Panc1 (cell line): ENCODE measurements around the gene THRAP3. TPM values are rescaled to one million over a fixed set of nuclear protein-coding genes. Genes with fewer than 3 reads are reported as not detected.

Experiments used
- ATAC-seq: fragments of 200-7000 bp; cut with Tn5 transposase; 2 replicates; pipeline ENCODE4 v1.9.1; 2020; ENCODE audit warnings: mild to moderate bottlenecking, moderate library complexity
- BruUV-seq: library from RNA; stranded (reverse); fragments of 400-500 nt; replicated peaks from 2 replicates; lab custom pipeline; 2021; lab: Mats Ljungman, UMichigan
- CTCF ChIA-PET: fragments of 300-600 bp; sonication (Branson Sonifier 250); formaldehyde crosslinking; loops from one replicate; lab custom pipeline; 2022; ENCODE audit warnings: antibody characterized with exemption; lab: Charles Lee
- POLR2A ChIA-PET: fragments of 300-600 bp; sonication (Branson Sonifier 250); formaldehyde crosslinking; loops from one replicate; lab custom pipeline; 2022; ENCODE audit warnings: antibody characterized with exemption; lab: Charles Lee
- DNase-seq: peaks from one replicate; pipeline ENCODE4 v3.0.0-alpha.2; 2010; ENCODE audit warnings: low read depth, low spot score
- H3K27ac ChIP-seq: 2 replicates; pipeline ENCODE4 v1.5.1; 2011; ENCODE audit warnings: mild to moderate bottlenecking, low read length, inconsistent platforms
- H3K27me3 ChIP-seq: fragments of 200-500 bp; sonication (Bioruptor generic); 2 replicates; pipeline ENCODE4 v1.6.0; 2014; ENCODE audit warnings: low read length, inconsistent platforms; ENCODE audit not compliant: control insufficient read depth, insufficient read depth
- H3K36me3 ChIP-seq: fragments of 200-500 bp; sonication (Bioruptor generic); 2 replicates; pipeline ENCODE4 v1.5.1; 2014; ENCODE audit warnings: inconsistent platforms, mild to moderate bottlenecking, low read length, moderate library complexity; ENCODE audit not compliant: control insufficient read depth, insufficient read depth
- H3K4me1 ChIP-seq: 2 replicates; pipeline ENCODE4 v1.5.1; 2011; ENCODE audit warnings: inconsistent platforms, mild to moderate bottlenecking, low read length, moderate library complexity; ENCODE audit not compliant: control insufficient read depth, insufficient read depth
- H3K4me3 ChIP-seq, 2 experiments: 2 replicates each; pipeline ENCODE4 v1.5.1; 2011 to 2012; ENCODE audit warnings: low read depth in 2 of 2, low read length in 2 of 2, mild to moderate bottlenecking in 2 of 2, inconsistent platforms in 1 of 2, moderate library complexity in 1 of 2
- H3K9me3 ChIP-seq: fragments of 200-500 bp; sonication (Bioruptor generic); 2 replicates; pipeline ENCODE4 v1.5.1; 2014; ENCODE audit warnings: low read depth, mild to moderate bottlenecking, inconsistent platforms, low read length, moderate library complexity; ENCODE audit not compliant: control insufficient read depth, insufficient read depth
- CTCF ChIP-seq: fragments of 450-650 bp; IDR thresholded peaks from 2 replicates; pipeline ENCODE4 v1.5.1; 2017; ENCODE audit warnings: mild to moderate bottlenecking
- POLR2AphosphoS5 ChIP-seq: IDR thresholded peaks from 2 replicates; pipeline ENCODE4 v1.6.1; 2012; ENCODE audit warnings: mild to moderate bottlenecking, low read depth, low read length, moderate library complexity
- REST ChIP-seq, 2 experiments: IDR thresholded peaks; 2 replicates each; pipeline ENCODE4 v1.6.1; 2011 to 2012; ENCODE audit warnings: low read depth in 2 of 2, control low read depth in 1 of 2, low read length in 1 of 2, mild to moderate bottlenecking in 1 of 2, moderate library complexity in 1 of 2; ENCODE audit not compliant: insufficient read depth in 1 of 2
- SIN3A ChIP-seq: IDR thresholded peaks from 2 replicates; pipeline ENCODE4 v1.6.1; 2012; ENCODE audit warnings: low read depth, mild to moderate bottlenecking, low read length, moderate library complexity, borderline replicate concordance; ENCODE audit not compliant: insufficient read depth
- TCF7L2 ChIP-seq: IDR thresholded peaks from 2 replicates; pipeline ENCODE4 v1.6.1; 2011; ENCODE audit warnings: mild to moderate bottlenecking, low read depth, low read length, inconsistent platforms
- in situ Hi-C: cut with HindIII; loops from 2 replicates; pipeline ENCODE4 v1.10.0; 2016; ENCODE audit warnings: low sequenced_read_pairs, low pct_unique_long_range_greater_than_20kb
- intact Hi-C: fragments of 100-400 bp; cut with micrococcal nuclease; formaldehyde crosslinking; loops from one replicate; pipeline ENCODE4 v1.10.0; 2022; ENCODE audit not compliant: unreplicated experiment
- total RNA-seq: library from RNA; stranded (reverse); gene quantifications from one replicate; pipeline ENCODE4 v1.2.1, GENCODE V29; 2021; ENCODE audit not compliant: unreplicated experiment

Gene THRAP3
- total RNA-seq, 1 experiment from 2014 or later: 114 TPM

- DNase-seq: no peak
- TF ChIP-seq SIN3A (no peak), POLR2AphosphoS5 (no peak), REST (IDR thresholded peaks at IDR 0.05; ENCODE audit: insufficient read depth in 1 of 2, low read depth in 2 of 2, low read length in 1 of 2) (no peak), TCF7L2 (no peak), CTCF (no peak)
- in situ Hi-C loops (no loop called here), intact Hi-C loops (no loop called here)
- no peaks in the 10 kb centered on the region for H3K4me1 ChIP-seq
- no peaks in the 10 kb centered on the region for H3K27me3 ChIP-seq
- ChIA-PET POLR2A (no interaction called here), CTCF (interaction anchor here (1.2 kb wide), 1 partner anchor 12 kb away, joined by 3 read pairs; no protein-coding TSS in a partner anchor)
- peaks cover 12% of the 10 kb centered on the region for H3K36me3 ChIP-seq
- BruUV-seq: no TSS peak
- no peak overlapping the region for H3K4me3 ChIP-seq
- no peak overlapping the region for H3K27ac ChIP-seq
- H3K9me3 ChIP-seq: no peaks in the 10 kb centered on the region
- peak; percentile 5; the same call in 1 of the 2 replicates for ATAC-seq
These were observed 48.8 kb upstream of the THRAP3 start for GRCh38 chr1:36175137-36176095.

- H3K4me3 ChIP-seq: no peak overlapping the region
- CTCF ChIA-PET: interaction anchor here (1.2 kb wide), 1 partner anchor 11 kb away, joined by 3 read pairs; no protein-coding TSS in a partner anchor
- ATAC-seq (no peak), DNase-seq (no peak)
- H3K27me3 ChIP-seq: no peaks in the 10 kb centered on the region
- in situ Hi-C loops: no loop called here
- H3K27ac ChIP-seq: no peak overlapping the region
- TF ChIP-seq REST (IDR thresholded peaks at IDR 0.05; ENCODE audit: insufficient read depth in 1 of 2, low read depth in 2 of 2, low read length in 1 of 2) (no peak), TCF7L2 (no peak), POLR2AphosphoS5 (no peak), CTCF (no peak), SIN3A (no peak)
- no peaks in the 10 kb centered on the region for H3K9me3 ChIP-seq
- POLR2A ChIA-PET: no interaction called here
- no TSS peak for BruUV-seq
- H3K36me3 ChIP-seq: peaks cover 12% of the 10 kb centered on the region
- intact Hi-C loops: no loop called here
- no peaks in the 10 kb centered on the region for H3K4me1 ChIP-seq
These were observed 47.9 kb upstream of the THRAP3 start for GRCh38 chr1:36176106-36176949.
